HepG2 (cell line): Measurements from ENCODE around the gene CDK6. TPM values are rescaled to one million over a fixed set of nuclear protein-coding genes. Genes with fewer than 3 reads are reported as not detected.

ENCODE experiments used
- ASH2L ChIP-seq: fragments of 300-600, 200-600 bp; sonication (generic); IDR thresholded peaks from 2 replicates; pipeline ENCODE4 v1.7.0; 2017; ENCODE audit warnings: low read depth, mild to moderate bottlenecking, moderate library complexity, mixed read lengths, low read length; ENCODE audit not compliant: insufficient read length
- HBP1 ChIP-seq: IDR thresholded peaks from 2 replicates; pipeline ENCODE4 v1.6.1; 2016; ENCODE audit warnings: low read depth, control low read depth
- HOXA5 ChIP-seq: sonication (generic); formaldehyde crosslinking; IDR thresholded peaks from 2 replicates; pipeline ENCODE4 v1.4.0; 2020; ENCODE audit warnings: missing genetic modification reagents
- PHF21A ChIP-seq: sonication (generic); formaldehyde crosslinking; IDR thresholded peaks from 2 replicates; pipeline ENCODE4 v1.5.0; 2020; ENCODE audit warnings: mild to moderate bottlenecking, missing genetic modification reagents
- SCMH1 ChIP-seq: sonication (generic); formaldehyde crosslinking; IDR thresholded peaks from 2 replicates; pipeline ENCODE4 v1.9.0; 2021; ENCODE audit warnings: missing genetic modification reagents, mild to moderate bottlenecking, borderline replicate concordance
- SMAD1 ChIP-seq: sonication (generic); formaldehyde crosslinking; IDR thresholded peaks from 2 replicates; pipeline ENCODE4 v1.4.0; 2020; ENCODE audit warnings: missing genetic modification reagents, low read depth, mild to moderate bottlenecking, borderline replicate concordance
- SMARCE1 ChIP-seq: fragments of 450-650 bp; IDR thresholded peaks from 2 replicates; pipeline ENCODE4 v1.6.1; 2017; ENCODE audit warnings: borderline replicate concordance
- TIGD3 ChIP-seq: sonication (generic); formaldehyde crosslinking; IDR thresholded peaks from 2 replicates; pipeline ENCODE4 v1.5.1; 2020; ENCODE audit warnings: mild to moderate bottlenecking, missing genetic modification reagents, borderline replicate concordance
- WIZ ChIP-seq: sonication (generic); formaldehyde crosslinking; IDR thresholded peaks from 2 replicates; pipeline ENCODE4 v1.5.1; 2020; ENCODE audit warnings: mild to moderate bottlenecking, missing genetic modification reagents
- ZBTB39 ChIP-seq: sonication (generic); formaldehyde crosslinking; IDR thresholded peaks from 2 replicates; pipeline ENCODE4 v1.5.0; 2020; ENCODE audit warnings: missing genetic modification reagents
- ZBTB7B ChIP-seq: sonication (generic); formaldehyde crosslinking; IDR thresholded peaks from 2 replicates; pipeline ENCODE4 v1.4.0; 2020; ENCODE audit warnings: missing genetic modification reagents
- ZNF414 ChIP-seq: sonication (generic); formaldehyde crosslinking; IDR thresholded peaks from 2 replicates; pipeline ENCODE4 v1.5.0; 2020; ENCODE audit warnings: missing genetic modification reagents
- ZNF552 ChIP-seq: sonication (generic); formaldehyde crosslinking; IDR thresholded peaks from 2 replicates; pipeline ENCODE4 v1.9.0; 2022; ENCODE audit warnings: missing genetic modification reagents, mild to moderate bottlenecking, borderline replicate concordance
- ZNF646 ChIP-seq: sonication (generic); formaldehyde crosslinking; IDR thresholded peaks from 2 replicates; pipeline ENCODE4 v1.9.0; 2021; ENCODE audit warnings: mild to moderate bottlenecking, missing genetic modification reagents
- ZNF703 ChIP-seq: sonication (generic); formaldehyde crosslinking; IDR thresholded peaks from 2 replicates; pipeline ENCODE4 v1.5.1; 2020; ENCODE audit warnings: missing genetic modification reagents, mild to moderate bottlenecking, moderate library complexity, borderline replicate concordance
- polyA plus RNA-seq, 8 experiments: library from polyadenylated mRNA; depleted of rRNA in 3 of 8; stranded (reverse) in 7 of 8; unstranded in 1 of 8; fragments of >200 nt; fragmentation: Illumina TruSeq in 4 of 8; extraction: Trizol in 4 of 8; gene quantifications; 2 replicates each; pipeline versions ENCODE4 v1.2.1 to v1.2.3, GENCODE V29; 2011 to 2016; ENCODE audit warnings: low read depth in 4 of 8, missing spikeins in 1 of 8, mixed read lengths in 1 of 8; ENCODE audit not compliant: insufficient read depth in 1 of 8
- total RNA-seq, 5 experiments: library from RNA; depleted of rRNA; stranded (reverse); fragments of >200 nt; fragmentation: Illumina TruSeq; extraction: Trizol; gene quantifications; 2 replicates each; pipeline ENCODE4 v1.2.3, GENCODE V29; 2016; ENCODE audit warnings: low read depth in 1 of 5

CDK6 gene
- total and polyA plus RNA-seq, 2 of the 13 experiments (the other 11 are each of a cell fraction or from before 2014, with no cell fraction given), result 34.6 to 90.8 TPM

- no peak for TF ChIP-seq TIGD3 (CRISPR knock-in tag)
- TF ChIP-seq ZBTB39, result no peak
- peak; percentile 38 for TF ChIP-seq ASH2L
- no peak for TF ChIP-seq SMARCE1
- no peak for TF ChIP-seq PHF21A
- TF ChIP-seq ZBTB7B (CRISPR knock-in tag), result peak; percentile 38; the same call in 1 of the 2 replicates
- TF ChIP-seq ZNF552 (CRISPR knock-in tag), result no peak
- no peak for TF ChIP-seq SCMH1 (CRISPR knock-in tag)
- TF ChIP-seq ZNF703 (CRISPR knock-in tag), result no peak
- no peak for TF ChIP-seq ZNF646 (CRISPR knock-in tag)
- TF ChIP-seq HOXA5 (CRISPR knock-in tag), result peak; percentile 78
- TF ChIP-seq HBP1 (CRISPR knock-in tag), result peak; percentile 74; the same call in 1 of the 2 replicates
- no peak for TF ChIP-seq ZNF414
- peak; percentile 64; the same call in 1 of the 2 replicates for TF ChIP-seq WIZ (CRISPR knock-in tag)
- TF ChIP-seq SMAD1 (CRISPR knock-in tag), result no peak; the same call in 1 of the 2 replicates
These were observed 3.2 kb downstream of the CDK6 start (continued) for GRCh38 chr7:92833024-92833765.
